Measurements from ENCODE around the gene STRADB.
"Not testable (repeated sequence)": the region's sequence is repeated elsewhere in the genome, so short reads cannot be mapped to it uniquely, and the experiment has no call there.

STRADB gene

DNA sequence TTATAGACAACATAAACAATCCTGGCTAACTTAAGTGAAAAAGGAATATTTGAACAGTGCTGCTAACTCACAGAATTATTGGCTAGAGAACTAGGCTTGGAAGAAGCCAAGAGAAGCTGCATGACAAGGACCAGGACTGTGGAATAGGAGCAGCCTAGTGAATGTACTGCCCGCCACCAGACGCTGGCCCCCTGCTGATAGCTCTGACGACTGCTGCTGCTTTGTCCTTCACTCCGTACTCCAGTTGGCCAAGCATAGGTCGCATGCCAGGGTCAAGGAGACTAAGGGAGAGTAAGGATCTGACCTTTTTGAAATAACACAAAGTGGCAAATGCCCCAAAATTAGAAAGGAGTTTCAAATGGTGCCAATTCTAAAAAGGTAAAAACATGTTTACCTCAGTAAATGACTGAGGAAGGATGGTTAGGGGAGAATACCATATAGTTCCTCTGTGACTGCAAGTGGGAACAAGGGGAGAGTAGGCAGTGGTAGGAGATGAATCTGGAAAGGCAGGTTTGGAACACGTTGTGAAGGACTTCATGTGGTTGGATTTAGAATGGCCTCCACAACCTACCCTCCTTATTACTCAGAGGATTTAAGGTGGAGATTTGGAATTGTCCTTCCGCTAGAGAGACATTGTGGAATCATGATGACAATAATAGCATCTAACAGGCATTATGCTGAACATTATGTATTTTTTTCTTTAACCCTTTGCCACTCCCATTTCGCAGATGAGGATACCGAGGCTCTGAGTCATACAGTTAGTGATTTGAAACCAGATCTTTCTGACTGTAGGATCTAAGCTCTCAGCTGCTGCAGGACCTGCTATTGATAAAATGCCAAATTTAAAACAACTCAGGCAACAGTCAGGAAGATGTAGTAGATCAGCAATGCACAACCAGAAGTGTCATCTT lies 19.5 kb downstream of the STRADB start:
- DNase-seq, result no peak

GRCh38 chr2:201471732-201472393 lies 20.3 kb downstream of the STRADB start:
- DNase-seq, result no peak

- no peak for DNase-seq
Observed at GRCh38 chr2:201472411-201472810, 20.9 kb downstream of the STRADB start.

DNA sequence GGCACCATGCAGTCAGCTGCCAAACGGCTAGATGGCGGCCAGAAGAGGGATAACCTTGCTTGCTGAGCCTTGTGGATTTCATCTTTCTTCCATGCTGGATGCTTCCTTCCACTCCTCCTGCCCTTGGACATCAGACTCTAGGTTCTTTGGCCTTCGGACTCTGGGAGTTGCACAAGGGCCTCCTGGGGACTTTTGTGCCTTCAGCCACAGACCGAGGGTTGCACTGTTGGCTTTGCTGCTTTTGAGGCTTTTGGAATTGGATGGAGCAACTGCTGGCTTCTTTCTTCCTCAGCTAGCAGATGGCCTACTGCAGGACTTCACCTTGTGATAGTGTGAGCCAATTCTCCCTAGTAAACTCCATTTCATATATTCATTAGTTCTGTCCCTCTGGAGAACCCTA lies 31.0 kb downstream of the STRADB start:
- no peak for DNase-seq

GRCh38 chr2:201483342-201483741 lies 31.8 kb downstream of the STRADB start:
- DNase-seq, result no peak

DNA sequence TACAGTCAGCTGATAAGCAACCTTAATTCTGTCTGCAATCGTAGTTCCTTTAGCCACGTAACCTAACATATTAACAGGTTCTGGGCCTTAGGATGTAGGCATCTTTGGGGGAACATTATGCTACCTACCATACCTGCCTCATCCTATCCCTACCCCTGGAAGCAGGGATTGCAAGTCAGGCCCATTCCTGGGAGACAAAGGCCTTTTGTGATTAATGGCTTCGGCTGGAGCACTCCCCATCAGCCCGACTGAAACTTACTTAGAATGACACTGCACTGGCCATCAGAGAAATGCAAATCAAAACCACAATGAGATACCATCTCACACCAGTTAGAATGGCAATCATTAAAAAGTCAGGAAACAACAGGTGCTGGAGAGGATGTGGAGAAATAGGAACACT lies 32.2 kb downstream of the STRADB start:
- DNase-seq, result not testable (repeated sequence)

DNA sequence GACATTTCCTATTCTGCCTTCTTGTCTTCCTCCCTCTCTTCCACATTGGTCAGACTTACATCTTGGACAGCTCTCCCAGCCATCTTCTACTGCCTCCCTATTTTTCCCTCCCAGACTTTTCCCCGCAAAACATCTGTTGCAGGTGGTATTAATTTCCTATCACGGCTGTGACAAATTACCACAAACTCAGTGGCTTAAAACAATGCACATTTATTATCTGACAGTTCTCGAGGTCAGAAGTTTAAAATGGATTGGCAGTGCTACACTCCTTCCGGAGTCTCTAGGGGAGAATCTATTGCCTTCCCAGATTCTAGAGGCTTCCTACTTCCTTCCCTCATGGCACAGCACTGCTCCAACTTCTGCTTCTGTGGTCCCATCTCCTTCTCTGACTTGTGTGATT lies 33.3 kb downstream of the STRADB start:
- DNase-seq, result no peak

DNA sequence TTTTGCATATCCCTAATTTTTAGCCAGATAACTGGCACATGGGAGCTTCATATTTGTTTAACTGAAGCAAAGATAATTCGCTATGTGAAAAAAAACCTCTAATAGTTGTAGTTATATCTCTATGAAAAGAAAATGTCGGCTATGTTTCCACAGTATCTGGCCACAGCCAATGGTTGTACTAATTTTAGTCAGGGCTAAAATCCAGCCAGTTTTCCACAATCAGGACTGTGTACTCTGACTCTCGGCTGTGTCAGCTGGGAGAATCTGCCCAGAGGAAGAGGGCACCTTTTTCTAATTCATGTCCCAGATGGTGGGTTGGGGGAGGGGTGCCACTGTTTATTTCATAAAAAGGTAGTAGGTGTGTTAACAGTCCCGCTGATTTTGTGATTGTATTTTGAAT lies 38.8 kb downstream of the STRADB start:
- no peak for DNase-seq

- no peak for DNase-seq
Observed at GRCh38 chr2:201496785-201497184, 45.2 kb downstream of the STRADB start.

- no peak for DNase-seq
Observed at GRCh38 chr2:201500534-201500933, 49.0 kb downstream of the STRADB start.

DNA sequence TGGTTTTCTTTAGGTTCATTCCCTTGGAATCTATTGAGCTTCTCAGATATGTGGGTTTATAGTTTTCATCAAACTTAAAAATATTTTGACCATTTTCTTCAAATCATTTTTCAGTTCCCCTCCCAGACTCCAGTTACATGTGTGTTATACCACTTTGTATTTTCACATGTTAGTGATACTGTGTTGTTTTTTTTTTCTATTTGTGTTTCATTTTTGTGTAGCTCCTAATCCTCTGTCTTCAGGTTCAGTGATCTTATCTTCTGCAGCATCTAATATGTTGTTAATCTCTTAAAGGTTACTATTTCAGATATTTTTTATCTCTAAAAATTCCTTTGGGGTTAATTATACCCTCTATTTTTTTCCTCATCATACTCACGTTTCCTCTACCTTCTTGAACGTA lies 51.2 kb downstream of the STRADB start:
- DNase-seq, result no peak

DNA sequence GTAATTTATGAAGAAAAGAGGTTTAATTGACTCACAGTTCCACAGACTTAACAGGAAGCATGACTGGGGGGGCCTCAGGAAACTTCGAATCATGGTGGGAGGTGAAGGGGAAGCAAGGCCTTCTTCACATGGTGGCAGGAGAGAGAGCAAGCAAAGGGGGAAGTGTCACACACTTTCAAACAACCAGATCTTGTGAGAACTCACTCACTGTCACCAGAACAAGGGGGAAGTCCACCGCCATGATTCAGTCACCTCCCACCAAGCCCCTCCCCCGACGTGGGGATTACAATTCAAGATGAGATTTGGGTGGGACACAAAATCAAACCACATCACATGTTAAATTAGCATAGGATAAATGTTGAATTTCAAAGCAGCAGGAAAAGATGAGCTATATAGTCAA lies 56.2 kb downstream of the STRADB start:
- no peak for DNase-seq

- DNase-seq, result no peak
Observed at GRCh38 chr2:201513271-201513670, 61.7 kb downstream of the STRADB start.

DNA sequence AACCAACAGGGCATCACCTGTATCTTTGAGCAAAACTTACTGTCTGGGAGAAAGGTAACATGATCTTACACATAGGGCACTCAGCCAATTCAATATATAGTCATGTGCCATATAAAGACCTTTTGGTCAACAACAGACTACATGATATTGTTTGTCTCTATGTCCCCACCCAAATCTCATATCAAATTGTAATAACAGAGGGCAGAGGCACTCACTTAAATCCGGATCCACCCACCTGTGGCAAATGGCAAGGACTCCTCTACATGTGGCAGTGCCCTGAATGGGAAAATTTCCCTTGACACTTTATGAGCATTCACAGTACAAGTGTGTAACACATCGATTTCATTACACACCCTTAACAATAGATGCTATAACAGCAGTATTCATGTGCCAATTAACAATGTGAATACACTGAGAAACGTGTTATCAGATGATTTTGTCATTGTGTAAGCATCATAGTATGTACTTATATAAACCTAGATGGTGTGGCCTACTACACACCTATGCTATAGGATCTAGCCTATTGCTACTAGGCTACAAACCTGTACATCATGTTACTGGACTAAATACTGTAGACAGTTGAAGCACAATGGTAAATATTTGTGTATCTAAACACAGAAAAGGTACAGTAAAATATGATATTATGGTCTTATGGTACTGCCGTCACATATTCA lies 64.2 kb downstream of the STRADB start:
- DNase-seq, result no peak

- DNase-seq, result no peak
Observed at GRCh38 chr2:201517094-201517493, 65.6 kb downstream of the STRADB start.

DNA sequence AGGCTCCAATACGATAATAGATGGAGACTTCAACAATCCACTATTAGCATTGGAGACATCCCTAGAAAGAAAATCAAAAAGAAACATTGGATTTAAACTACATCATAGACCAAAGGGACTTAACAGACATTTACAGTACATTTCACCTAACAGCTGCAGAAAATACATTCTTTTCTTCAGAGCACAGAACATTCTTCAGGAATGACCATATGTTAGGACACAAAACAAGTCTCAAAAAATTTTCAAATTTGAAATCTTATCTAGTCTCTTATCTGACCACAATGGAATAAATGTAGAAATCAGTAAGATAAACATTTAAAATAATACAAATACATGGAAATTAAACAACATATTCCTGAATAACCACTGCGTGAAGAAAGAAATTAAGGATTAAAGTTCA lies 68.7 kb downstream of the STRADB start:
- DNase-seq, result no peak

DNA sequence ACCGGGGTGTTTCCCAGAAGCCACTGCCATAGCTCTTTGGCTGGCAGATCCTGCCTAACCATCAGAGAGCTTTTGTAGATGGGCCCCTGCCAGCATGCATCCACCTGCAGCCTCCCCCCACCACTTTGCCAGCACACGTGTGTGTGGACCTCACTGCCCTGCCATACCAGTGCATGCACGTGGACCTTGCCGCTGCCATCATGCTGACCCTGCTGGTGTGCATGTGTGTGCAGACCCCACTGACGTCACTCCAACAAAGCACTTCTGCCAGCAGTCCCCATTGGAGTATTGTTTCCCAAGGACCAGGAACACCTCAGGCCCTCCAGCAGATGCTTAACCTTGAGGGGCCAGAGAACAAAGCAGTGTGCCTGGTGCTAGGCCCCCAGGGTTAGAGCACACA lies 71.4 kb downstream of the STRADB start:
- no peak for DNase-seq

DNA sequence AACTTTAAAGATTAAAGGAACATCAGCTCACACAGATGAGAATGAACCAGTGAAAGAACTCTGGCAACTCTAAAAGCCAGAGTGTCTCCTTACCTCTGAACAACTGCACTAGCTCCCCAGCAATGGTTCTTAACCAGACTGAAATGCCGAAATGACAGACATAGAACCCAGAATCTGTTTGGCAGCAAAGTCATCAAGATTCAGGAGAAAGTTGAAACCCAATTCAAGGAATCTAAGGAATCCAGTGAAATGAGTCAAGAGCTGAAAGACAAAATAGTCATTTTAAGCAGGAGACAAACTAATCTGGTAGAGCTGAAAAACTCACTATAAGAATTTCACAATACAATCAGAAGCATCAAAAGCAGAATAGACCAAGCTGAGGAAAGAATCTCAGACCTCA lies 72.0 kb downstream of the STRADB start:
- no peak for DNase-seq

All from CD4-positive, alpha-beta T cell treated with Interferon alpha-2 for 1 hour (primary cell).